ENCODE data around the gene LY6G6F. TPM values are rescaled to one million over a fixed set of nuclear protein-coding genes. Genes with fewer than 3 reads are reported as not detected.

LY6G6F gene
- total RNA-seq, 2 donors from 2014 or later = not detected

DNA sequence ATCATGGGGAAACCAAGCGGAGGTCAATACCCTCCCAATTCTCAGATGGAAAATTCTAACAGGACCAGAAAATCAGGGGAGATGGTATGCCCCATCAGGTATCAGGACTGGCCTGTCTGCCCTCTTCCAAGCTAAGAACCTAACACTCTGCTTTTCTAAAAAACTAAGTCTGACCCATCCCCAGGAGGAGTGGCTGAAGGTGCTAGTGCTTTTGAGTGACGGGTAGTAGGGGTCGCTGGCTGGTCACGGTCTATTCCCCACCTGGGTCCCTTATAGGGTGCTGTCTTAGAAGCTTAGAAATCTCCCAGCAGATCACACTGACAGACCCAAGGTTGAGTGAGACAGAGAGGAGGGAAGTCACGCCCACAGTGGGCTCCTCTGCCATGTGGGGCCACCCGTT, 13.1 kb upstream of the LY6G6F start:
- Histone ChIP-seq H3K4me3 (no peak overlapping the region), H3K9me3 (no peaks in the 10 kb centered on the region), H3K36me3 (peaks cover 86% of the 10 kb centered on the region), H3K27me3 (no peaks in the 10 kb centered on the region), H3K27ac (no peak overlapping the region), H3K4me1 (peaks cover 0 to 4% of the 10 kb centered on the region in 2 donors)
- TF ChIP-seq, protein P1, sequence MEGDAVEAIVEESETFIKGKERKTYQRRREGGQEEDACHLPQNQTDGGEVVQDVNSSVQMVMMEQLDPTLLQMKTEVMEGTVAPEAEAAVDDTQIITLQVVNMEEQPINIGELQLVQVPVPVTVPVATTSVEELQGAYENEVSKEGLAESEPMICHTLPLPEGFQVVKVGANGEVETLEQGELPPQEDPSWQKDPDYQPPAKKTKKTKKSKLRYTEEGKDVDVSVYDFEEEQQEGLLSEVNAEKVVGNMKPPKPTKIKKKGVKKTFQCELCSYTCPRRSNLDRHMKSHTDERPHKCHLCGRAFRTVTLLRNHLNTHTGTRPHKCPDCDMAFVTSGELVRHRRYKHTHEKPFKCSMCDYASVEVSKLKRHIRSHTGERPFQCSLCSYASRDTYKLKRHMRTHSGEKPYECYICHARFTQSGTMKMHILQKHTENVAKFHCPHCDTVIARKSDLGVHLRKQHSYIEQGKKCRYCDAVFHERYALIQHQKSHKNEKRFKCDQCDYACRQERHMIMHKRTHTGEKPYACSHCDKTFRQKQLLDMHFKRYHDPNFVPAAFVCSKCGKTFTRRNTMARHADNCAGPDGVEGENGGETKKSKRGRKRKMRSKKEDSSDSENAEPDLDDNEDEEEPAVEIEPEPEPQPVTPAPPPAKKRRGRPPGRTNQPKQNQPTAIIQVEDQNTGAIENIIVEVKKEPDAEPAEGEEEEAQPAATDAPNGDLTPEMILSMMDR (IDR thresholded peaks at IDR 0.05) = no peak
- no peak for DNase-seq (ENCODE audit: low spot score)

DNA sequence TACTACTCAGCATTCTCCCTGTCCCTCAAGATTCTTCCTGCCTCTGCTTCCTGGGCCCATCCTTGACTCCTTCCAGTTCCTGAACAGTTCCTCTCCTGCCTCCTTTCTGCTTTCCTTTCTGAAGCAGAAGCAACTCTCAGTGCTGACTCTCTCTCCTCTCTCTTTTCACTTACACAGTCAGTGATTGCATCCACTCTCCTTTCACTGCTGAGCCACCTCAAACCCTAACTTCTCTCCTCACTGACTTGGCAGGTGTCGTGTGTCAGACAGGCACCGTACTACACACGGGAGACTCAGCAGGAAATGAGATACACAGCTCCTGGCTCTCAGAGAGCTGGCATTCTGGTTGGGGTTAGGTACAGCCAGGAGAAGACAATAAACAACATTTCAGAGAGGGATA, 9.1 kb upstream of the LY6G6F start:
- peaks cover 66% of the 10 kb centered on the region for H3K36me3 ChIP-seq
- H3K4me3 ChIP-seq = no peak overlapping the region
- TF ChIP-seq, protein P1 (IDR thresholded peaks at IDR 0.05) = no peak
- peaks cover 0 to 22% of the 10 kb centered on the region in 2 donors for H3K4me1 ChIP-seq
- H3K27ac ChIP-seq = no peak overlapping the region
- no peaks in the 10 kb centered on the region for H3K9me3 ChIP-seq
- H3K27me3 ChIP-seq = no peaks in the 10 kb centered on the region
- no peak for DNase-seq (ENCODE audit: low spot score)

DNA sequence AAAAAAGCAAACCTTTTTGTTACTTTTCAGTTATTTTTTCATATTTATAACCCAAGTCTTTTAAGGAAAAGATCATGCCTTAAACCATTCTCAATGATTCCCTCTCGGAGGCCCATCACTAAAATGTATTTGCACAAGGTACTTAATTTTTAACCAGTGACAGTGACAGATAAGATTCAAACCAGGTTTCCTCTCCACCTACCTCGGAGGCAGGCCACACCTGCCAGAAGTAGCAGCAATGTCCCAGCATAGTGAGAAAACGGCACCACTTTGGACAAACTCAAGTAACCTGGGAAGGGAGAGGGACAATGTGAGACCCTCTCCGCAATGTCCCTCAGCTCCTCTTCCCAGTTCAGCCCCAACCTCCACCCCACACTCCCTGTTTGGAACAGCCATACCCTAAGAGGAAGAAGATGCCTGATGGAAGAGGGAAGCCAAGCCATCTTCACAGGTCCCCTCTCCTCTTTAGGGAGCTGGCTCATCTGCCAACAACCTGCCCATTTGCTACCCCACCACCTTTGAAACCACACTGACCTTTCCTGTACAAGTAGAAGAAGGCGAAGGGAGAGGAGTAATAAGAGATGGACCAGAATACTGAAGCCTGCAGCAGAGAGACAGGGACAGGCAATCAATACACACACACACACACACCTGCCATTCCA, 5.8 kb upstream of the LY6G6F start:
- Histone ChIP-seq H3K27me3 (no peaks in the 10 kb centered on the region), H3K27ac (no peak overlapping the region), H3K4me1 (peaks cover 0 to 22% of the 10 kb centered on the region in 2 donors), H3K9me3 (no peaks in the 10 kb centered on the region), H3K4me3 (no peak overlapping the region), H3K36me3 (peaks cover 40% of the 10 kb centered on the region)
- DNase-seq (ENCODE audit: low spot score) = no peak
- TF ChIP-seq, protein P1 (IDR thresholded peaks at IDR 0.05) = no peak

DNA sequence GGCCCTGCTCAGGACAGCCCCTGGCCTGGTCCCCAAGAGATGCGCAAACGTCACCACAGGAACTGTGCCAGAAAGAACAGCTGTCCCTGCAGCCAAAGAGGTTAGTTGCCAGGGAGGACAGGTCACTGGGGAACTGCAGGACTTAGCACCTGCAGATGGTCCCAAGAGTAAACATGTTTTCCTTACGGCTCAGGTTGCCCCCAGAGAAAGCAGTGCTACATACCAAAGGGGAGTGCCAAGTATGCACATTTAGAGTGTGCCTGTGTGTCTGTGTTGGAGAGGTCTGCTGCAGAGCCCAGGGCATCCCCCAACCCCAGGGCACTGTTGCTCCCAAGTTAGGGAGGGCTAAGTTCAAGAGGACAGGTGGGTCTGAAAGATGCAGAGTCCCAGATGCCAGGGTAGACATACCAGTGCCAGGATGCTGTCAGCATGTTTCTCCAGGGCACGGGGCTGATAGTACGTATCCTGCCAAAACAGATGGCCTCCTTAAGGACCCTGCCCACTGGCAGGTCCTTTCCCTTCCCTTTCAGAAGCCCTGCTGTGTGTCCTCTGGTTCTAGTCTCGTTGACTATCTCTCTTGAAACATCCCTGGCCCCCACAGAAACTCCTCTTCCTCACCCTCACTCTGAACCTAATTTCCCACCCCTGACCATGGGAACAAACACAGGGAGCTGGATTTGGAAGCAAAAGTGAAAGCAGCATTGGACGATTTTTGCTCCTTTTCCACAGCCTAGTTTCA, 4.8 kb upstream of the LY6G6F start:
- H3K4me3 ChIP-seq = peak overlapping the region; percentile 78 to 82
- no peaks in the 10 kb centered on the region for H3K27me3 ChIP-seq
- H3K4me1 ChIP-seq = peaks cover 0 to 22% of the 10 kb centered on the region in 2 donors
- no peaks in the 10 kb centered on the region for H3K9me3 ChIP-seq
- H3K27ac ChIP-seq = peak overlapping the region; percentile 97 to 98
- peaks cover 30% of the 10 kb centered on the region for H3K36me3 ChIP-seq
- TF ChIP-seq, protein P1 (IDR thresholded peaks at IDR 0.05) = no peak
- DNase-seq (ENCODE audit: low spot score) = no peak

DNA sequence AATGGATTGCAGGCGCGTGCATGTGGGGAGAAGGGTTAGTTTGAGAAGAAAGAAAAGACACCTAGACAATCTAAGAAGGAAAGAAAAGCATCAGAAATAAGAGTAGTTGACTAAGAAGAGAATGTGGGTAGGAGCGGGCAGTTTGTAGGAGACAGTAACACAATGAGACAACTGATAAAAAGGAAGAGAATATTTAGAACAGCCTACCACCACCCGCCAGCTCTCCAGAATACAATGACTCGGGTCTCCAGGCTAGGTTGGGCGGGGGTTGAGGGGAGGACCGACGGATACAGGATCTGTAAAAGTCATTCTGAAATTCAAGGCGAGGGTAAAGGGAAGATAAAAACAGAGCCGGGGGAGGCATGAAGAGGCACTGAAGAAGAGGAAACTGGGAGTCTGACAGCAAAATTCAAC, 4.3 kb upstream of the LY6G6F start:
- Histone ChIP-seq H3K36me3 (peaks cover 24% of the 10 kb centered on the region), H3K27me3 (no peaks in the 10 kb centered on the region), H3K4me3 (peak overlapping the region; percentile 78 to 82), H3K4me1 (peaks cover 0 to 22% of the 10 kb centered on the region in 2 donors), H3K27ac (peak overlapping the region; percentile 97 to 98), H3K9me3 (no peaks in the 10 kb centered on the region)
- TF ChIP-seq, protein P1 (IDR thresholded peaks at IDR 0.05) = no peak
- no peak for DNase-seq (ENCODE audit: low spot score)

Data from right atrium auricular region (tissue), 2 donors.